DMS 273 treated with DMSO at 0.1 percent for 48 hours (cell line): ENCODE data around the gene SHMT2.

ENCODE experiments used
- DNase-seq: peaks from one replicate; lab custom pipeline; 2025; lab: John Stamatoyannopoulos, UW

Gene SHMT2

DNA sequence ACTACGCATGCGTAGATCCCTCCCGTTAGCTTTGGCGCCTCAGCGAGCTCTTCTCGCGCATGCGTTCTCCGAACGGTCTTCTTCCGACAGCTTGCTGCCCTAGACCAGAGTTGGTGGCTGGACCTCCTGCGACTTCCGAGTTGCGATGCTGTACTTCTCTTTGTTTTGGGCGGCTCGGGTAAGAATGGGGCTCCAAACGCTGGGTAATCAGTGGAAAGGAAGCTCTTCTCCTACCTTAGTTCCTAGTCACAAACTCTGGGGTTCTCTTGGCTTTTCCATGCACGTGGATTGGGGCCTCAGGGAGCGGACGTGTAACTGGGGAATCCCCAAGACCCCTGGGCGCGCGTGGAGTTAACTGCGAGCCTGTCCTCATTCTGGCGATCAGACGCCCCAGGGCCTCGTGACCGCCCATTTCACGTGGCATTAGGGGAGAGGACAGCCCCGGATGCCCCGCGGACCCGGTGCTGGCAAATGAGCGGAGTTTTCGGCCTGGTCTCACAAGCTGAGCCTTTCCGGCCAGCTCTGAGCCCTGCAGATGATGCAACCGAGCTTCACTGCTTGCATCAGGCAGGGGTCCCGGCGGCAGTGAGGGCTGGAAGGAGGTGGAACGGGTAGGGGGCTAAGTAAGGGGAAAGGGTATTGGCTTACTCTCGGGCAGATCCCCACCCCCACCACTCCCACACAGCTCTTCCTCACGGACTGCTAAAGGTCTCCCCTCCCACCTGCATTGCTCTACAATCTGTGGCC is at the start of gene SHMT2:
TSS of gene SHMT2 (plus strand) at position 78 of the 747 bp plus-strand sequence. CDS start at position 146, 68 bp downstream.
- DNase-seq, result peak; percentile 85

DNA sequence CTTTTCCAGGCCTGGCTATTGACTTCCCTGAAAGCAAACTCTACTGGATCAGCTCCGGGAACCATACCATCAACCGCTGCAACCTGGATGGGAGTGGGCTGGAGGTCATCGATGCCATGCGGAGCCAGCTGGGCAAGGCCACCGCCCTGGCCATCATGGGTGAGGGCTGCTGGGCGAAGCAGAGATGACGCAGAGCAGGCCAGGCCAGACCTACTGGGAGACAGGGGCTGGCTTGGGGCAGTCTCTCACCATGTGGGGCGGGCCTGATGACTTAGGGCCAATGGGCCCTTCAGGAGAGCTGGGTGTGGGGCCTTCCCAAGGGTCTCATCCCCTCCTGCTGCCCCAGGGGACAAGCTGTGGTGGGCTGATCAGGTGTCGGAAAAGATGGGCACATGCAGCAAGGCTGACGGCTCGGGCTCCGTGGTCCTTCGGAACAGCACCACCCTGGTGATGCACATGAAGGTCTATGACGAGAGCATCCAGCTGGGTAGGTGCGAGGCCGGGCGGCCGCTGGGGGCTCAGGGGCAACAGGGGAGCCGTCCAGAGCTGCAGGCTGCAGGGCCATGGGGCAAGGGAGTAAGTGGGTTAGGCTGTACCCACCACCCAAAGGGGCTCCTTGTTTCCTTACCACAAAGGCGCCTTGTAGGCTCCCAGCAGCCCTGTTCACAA is 49.1 kb upstream of the SHMT2 start:
- DNase-seq, result no peak

DNA sequence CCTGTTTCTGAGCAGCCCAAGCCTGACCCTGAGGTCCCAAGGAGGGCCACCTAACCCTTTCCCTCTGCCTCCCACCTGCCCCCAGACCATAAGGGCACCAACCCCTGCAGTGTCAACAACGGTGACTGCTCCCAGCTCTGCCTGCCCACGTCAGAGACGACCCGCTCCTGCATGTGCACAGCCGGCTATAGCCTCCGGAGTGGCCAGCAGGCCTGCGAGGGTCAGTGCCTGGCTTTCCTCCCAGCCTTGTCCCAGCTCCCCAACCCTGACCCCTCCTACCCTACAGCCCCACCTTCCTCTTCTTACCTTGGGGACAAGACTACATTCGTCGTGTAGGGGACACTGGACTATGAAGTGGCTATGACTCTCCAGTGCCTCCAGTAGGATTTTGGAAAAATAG is 48.4 kb upstream of the SHMT2 start:
- DNase-seq, result no peak

DNA sequence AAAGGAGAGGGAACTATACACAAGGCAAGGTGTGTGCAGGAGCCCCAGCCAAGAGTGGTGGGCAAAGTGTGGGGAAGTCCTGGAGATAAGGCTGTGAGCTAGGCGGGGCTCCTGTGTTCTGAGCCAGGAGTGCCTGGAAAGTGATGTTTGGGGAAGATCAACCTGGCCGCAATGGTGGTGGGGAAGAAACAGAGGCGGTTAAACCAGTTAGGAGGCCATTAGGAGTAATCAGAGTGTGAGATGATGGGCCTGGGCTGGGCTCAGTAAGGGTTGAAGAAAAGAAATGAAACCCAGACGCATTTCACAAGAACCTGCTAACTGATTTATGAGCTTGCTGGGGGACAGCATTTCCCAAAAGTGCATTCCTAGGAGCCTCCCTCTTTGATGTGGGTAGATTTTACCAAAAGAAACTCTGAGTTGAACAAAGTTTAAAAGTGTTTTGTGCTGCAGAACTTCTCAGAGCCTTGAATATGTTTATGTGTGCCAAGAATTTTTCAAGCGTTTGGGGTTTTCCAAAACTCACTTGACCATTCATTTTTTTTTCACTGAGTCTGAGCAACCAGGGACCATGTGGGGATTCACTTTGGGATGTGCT is 47.9 kb upstream of the SHMT2 start:
- no peak for DNase-seq

DNA sequence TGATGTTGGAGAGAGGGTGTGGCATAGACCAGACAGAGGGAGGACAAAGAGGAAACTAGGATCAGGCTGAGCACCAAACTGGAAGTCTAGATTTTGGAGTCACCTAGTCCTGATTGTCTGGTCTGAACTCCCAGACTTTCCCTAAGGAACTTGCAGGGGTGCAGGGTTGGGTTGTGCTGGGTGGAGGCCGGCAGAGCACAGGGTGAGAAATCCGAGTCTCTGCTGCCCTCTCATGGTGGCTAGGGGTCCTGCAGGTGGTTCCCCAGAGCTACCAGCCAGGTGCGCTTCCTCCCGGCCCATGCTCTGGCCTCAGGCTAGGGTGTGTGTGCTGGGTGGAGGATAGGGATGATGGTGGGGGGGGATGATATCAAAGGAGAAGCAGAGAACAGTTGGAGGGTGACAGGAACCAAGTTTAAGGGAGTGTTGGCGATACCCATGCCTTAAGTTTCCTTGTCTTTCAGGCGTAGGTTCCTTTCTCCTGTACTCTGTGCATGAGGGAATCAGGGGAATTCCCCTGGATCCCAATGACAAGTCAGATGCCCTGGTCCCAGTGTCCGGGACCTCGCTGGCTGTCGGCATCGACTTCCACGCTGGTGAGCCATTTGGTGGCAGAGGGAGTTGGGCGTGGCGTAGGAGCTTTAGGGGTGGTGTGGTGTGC is 46.5 kb upstream of the SHMT2 start:
- no peak for DNase-seq

DNA sequence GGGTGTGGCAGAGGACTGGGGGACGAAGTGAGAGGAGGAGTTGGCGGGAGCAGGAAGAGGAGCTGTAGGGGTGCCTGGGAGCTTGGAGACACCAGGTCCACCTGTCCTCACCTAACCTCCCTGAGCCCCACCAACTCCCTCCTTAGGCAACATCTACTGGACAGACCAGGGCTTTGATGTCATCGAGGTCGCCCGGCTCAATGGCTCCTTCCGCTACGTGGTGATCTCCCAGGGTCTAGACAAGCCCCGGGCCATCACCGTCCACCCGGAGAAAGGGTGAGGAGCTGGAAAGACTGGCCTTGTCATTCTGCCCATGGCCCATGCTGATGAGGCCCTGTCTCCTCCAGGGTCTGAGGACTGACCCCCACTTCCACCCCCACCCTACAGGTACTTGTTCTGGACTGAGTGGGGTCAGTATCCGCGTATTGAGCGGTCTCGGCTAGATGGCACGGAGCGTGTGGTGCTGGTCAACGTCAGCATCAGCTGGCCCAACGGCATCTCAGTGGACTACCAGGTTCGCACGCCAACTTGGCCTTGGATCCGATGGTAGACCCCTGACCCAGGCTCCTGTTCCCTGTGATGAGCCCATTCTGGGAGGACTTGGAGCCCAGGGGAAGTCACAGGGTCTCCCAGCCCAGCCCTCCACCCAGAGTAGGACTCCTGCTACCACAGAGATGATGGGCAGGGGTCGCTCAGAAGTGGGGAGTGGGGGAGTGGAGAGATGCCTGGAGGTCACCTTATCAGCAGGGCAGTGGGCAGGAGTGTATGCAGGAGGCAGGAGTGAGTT is 45.4 kb upstream of the SHMT2 start:
- no peak for DNase-seq

DNA sequence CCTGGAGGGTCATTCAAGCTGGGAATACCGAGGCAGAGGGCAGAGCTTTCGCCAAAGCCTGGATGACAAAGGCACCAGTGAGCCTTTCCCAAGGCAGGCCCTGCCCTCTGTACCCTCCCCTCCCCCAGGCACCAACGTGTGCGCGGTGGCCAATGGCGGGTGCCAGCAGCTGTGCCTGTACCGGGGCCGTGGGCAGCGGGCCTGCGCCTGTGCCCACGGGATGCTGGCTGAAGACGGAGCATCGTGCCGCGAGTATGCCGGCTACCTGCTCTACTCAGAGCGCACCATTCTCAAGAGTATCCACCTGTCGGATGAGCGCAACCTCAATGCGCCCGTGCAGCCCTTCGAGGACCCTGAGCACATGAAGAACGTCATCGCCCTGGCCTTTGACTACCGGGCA is 44.1 kb upstream of the SHMT2 start:
- DNase-seq, result no peak

DNA sequence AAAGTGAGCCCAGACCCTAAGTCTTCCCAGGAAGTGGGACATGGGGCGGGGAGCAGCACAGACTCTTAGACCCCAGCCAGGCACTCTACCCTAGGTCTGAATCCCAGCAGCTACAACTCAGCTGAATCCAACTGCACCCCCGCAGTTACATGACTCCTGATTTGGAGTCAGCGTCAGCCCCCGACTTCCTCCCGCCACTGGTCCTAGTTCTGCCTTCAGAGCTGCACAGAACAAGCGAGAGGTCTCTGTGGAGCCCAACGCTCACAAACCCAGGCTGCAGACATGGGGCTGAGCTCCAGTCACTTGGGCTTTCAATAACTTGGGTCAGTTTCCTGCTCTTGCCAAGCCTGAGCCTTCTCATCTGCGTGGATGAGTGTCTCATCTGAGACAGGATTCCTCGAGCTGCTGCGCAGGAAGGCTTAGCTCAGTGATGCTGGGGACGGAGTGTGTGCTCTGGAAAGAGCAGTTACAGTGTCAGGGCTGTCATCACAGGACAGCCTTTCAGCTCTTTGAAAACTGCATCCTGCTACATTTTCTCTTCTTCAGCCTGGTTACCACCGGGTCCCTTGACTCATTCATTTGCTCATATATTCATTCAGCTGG is 43.5 kb upstream of the SHMT2 start:
- DNase-seq, result no peak

DNA sequence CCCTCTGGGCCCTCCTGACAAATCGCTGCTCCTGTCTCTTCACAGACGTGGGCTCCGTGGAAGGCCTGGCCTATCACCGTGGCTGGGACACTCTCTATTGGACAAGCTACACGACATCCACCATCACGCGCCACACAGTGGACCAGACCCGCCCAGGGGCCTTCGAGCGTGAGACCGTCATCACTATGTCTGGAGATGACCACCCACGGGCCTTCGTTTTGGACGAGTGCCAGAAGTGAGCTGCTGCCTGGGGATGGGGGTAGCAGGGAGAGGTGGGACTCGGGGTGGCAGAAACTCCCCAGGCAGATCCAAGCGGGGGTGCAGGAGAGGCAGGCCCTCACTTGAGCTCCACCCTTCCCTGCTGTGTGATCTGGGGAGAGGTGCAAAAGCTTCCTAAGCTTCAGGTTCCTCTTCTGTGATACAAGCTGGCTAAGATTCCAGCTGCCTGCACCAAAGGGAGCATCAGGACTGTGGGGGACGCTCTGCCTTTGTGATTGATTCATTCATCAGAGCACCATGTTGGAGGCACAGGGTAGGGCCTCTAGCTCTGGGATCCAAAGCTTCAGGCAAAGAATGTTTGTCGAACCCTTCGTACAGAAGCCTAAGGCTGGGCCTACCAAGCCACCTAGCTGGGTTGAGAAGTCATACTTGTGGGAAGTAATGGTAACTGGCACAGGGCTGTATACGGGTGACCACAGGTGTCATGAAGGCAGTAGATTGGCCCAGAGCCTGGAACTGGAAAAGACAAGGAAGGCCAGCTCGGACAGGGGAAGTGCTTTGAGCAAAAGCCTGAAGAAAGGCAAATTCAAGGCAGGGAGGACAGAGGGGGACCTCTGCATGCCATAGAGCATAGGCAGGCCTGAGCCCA is 42.1 kb upstream of the SHMT2 start:
- DNase-seq, result no peak

DNA sequence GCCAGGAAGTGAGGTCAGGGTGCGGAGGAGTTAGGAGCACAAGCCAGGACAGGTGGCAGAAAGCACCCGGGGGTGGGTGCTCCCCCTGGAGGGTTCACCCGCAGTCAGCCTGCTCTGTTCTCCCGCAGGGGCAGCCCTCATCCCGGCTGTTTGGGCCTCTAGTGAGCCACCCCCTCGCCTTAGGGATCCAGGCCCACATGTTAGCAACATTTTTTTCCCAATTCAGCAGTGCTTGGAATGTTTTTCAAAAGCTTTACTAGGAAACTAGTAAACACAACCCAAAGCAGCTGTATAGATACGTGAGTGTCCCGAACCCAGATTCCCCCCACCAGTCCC is 41.5 kb upstream of the SHMT2 start:
- DNase-seq, result no peak

DNA sequence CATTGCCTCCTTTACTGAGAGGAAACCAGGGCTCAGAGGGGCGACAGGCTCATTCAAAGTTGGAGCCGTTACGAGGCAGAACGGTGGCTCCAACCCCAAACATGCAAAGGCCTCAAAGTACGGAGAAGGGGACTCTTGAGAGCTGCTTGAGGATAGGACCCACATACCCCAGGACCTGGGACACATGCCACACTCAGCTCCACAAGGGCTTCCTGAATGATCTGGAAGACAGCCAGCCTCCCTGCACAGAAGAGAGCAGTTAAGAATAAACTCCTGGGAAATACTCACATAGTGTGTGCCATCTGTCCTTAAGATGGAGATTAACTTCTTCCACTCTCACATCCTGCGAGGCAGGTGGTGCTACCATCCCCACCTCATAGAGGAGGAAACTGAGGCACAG is 39.5 kb upstream of the SHMT2 start:
- peak; percentile 33 for DNase-seq

DNA sequence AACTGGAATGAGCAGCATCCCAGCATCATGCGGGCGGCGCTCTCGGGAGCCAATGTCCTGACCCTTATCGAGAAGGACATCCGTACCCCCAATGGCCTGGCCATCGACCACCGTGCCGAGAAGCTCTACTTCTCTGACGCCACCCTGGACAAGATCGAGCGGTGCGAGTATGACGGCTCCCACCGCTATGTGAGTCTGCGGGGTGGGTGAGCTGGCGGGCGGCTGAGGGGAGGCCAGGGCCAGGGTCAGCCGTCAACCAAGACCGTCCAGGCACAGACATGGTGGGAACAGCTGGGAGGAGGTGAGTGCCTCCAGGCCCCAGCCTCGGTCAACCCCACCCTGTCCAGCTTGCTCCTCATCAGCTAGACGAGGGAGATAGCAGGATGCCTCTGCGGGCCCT is 38.7 kb upstream of the SHMT2 start:
- no peak for DNase-seq

DNA sequence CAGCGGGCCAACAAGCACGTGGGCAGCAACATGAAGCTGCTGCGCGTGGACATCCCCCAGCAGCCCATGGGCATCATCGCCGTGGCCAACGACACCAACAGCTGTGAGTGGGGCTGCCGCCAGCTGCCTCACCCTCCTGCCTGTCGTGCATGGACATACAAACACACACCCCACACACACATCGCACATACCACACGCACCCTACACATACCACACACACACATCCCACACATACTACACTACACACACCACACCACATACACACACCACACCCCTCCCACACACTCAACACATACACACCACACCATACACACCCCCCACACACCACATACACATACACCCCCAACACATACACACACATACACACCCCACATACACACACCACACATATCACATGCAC is 38.1 kb upstream of the SHMT2 start:
- DNase-seq, result no peak

DNA sequence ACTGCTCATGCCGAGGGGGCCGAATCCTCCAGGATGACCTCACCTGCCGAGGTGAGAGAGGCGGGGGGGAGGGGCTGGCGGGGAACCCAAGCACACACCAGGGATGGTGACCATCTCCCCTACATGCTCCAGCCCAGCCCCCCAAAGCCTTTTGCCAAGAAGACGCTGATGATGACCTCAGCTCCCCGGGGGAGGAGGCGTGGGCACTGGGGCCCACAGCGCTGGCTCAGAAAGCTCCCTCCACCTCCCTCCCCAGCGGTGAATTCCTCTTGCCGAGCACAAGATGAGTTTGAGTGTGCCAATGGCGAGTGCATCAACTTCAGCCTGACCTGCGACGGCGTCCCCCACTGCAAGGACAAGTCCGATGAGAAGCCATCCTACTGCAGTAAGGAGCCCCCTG is 36.6 kb upstream of the SHMT2 start:
- no peak for DNase-seq

DNA sequence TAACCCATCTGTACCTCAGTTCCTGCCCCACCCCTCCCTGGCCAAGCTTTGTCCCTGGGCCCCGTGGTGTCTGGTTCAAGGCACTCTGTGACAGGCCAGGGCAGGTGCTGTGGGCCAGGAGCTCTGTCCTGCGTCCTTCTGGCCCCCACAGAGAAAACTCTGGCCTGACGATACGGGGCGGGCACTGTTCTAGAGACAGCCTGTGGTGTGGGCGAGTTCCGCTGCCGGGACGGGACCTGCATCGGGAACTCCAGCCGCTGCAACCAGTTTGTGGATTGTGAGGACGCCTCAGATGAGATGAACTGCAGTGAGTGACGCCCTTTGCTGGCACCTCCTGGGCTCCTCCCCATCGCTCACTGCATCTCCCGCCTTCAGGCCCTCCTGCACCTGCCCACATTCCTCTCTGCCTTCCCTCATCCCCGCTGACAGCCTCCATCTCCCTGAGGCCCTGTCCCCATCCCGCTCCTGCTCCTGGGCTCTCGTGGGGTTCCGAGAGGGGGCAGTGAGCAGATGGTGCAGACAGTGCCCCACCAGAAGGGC is 35.7 kb upstream of the SHMT2 start:
- DNase-seq, result no peak

DNA sequence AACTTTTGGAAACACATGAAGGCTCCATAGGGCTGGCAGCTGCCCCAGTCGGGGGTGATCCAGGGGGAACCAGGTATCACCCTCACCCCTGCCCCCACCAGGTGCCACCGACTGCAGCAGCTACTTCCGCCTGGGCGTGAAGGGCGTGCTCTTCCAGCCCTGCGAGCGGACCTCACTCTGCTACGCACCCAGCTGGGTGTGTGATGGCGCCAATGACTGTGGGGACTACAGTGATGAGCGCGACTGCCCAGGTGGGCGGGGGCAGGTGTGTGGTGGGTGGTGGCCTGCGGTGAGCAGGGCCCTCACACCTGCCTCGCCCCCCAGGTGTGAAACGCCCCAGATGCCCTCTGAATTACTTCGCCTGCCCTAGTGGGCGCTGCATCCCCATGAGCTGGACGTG is 35.3 kb upstream of the SHMT2 start:
- no peak for DNase-seq

DNA sequence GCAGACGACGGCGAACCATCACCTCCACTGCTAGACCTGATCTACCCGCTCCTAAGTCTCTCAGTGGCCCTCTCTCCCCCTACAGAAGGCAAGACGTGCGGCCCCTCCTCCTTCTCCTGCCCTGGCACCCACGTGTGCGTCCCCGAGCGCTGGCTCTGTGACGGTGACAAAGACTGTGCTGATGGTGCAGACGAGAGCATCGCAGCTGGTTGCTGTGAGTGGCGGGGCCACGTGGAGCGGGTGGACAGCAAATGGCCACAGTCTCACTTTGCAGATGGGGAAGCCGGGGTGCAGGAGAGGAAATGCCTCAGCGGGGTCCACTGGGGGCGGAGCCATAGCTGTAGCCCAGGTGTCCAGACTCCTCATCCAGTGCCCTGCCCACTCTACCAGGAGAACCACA is 34.3 kb upstream of the SHMT2 start:
- no peak for DNase-seq

DNA sequence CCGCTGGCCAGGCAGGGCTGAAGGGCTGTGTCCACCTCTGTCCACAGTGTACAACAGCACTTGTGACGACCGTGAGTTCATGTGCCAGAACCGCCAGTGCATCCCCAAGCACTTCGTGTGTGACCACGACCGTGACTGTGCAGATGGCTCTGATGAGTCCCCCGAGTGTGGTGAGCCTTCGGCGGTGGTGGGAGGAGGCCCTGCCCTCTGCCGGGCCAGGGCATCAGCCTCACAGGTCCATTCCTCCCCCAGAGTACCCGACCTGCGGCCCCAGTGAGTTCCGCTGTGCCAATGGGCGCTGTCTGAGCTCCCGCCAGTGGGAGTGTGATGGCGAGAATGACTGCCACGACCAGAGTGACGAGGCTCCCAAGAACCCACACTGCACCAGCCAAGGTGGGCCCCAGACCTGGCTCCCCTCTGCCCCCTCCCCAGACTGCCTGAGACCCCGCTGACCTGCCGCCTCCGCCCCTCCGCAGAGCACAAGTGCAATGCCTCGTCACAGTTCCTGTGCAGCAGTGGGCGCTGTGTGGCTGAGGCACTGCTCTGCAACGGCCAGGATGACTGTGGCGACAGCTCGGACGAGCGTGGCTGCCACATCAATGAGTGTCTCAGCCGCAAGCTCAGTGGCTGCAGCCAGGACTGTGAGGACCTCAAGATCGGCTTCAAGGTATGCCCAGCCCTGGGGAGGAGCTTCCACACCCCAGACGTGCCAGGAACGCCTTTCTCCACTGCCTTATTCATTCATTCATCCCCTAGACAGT is 33.7 kb upstream of the SHMT2 start:
- DNase-seq, result no peak

DNA sequence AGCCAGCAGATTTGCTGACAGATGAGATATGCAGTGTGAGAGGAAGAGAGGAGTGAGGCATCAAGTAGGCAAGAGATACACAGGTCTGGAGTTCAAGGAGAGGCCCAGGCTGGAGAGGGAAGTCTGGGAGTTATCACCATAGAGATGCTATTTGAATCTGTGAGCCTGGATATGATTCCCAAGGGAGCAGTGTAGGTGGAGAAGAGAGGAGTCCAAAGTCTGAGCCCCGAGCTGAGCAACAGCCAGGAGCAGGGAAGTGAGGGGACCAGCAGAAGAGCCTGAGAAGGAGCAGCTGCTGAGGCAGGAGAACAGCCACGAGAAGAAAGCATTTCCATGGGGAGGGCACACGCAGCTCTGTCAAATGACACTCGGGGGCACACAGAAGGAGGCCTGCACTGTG is 33.1 kb upstream of the SHMT2 start:
- DNase-seq, result no peak

DNA sequence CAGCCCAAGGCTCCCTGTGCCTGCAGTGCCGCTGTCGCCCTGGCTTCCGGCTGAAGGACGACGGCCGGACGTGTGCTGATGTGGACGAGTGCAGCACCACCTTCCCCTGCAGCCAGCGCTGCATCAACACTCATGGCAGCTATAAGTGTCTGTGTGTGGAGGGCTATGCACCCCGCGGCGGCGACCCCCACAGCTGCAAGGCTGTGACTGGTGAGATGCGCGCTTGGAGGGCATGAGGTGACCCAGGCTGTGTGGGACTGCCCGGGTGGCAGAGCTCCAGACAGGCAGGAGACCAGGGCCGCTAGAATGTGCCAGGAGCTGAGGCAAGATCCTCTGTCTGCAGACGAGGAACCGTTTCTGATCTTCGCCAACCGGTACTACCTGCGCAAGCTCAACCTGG is 32.6 kb upstream of the SHMT2 start:
- DNase-seq, result no peak
